Measurements from ENCODE around the gene SORCS1.

DNA sequence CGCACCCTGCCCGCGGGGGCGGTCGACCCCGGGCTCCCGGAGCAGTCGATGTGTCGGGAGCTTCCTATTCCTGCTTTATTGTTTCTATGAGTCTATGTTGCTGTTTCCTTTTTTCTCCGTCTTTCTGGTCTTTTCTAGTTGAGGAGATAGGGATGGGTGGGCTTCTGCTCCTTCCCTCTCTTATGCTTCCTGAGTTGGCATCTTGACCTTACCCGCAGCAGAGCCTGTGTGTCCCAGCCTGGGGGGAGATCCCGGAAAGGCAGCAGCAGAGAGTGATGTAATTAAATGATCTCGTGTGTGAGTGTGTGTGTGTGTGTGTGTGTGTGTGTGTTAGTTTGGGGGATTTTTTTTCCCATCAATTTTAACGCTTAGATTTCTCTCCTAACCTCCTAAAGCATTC, 486 bp upstream of the SORCS1 start:
- TF ChIP-seq, protein P1, sequence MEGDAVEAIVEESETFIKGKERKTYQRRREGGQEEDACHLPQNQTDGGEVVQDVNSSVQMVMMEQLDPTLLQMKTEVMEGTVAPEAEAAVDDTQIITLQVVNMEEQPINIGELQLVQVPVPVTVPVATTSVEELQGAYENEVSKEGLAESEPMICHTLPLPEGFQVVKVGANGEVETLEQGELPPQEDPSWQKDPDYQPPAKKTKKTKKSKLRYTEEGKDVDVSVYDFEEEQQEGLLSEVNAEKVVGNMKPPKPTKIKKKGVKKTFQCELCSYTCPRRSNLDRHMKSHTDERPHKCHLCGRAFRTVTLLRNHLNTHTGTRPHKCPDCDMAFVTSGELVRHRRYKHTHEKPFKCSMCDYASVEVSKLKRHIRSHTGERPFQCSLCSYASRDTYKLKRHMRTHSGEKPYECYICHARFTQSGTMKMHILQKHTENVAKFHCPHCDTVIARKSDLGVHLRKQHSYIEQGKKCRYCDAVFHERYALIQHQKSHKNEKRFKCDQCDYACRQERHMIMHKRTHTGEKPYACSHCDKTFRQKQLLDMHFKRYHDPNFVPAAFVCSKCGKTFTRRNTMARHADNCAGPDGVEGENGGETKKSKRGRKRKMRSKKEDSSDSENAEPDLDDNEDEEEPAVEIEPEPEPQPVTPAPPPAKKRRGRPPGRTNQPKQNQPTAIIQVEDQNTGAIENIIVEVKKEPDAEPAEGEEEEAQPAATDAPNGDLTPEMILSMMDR (IDR thresholded peaks at IDR 0.05; ENCODE audit: low read depth, low read length, poor library complexity, severe bottlenecking): no peak
- TF ChIP-seq EZH2phosphoT487 (IDR thresholded peaks at IDR 0.05; ENCODE audit: borderline replicate concordance, low read length): no peak
